Esophagus muscularis mucosa (tissue), 3 donors: ENCODE data around the gene LCOR.

Experiments
- POLR2A ChIP-seq: fragments of 450-650 bp; IDR thresholded peaks from one replicate; pipeline ENCODE4 v1.6.1; 2017; ENCODE audit warnings: antibody characterized with exemption, moderate library complexity, mild to moderate bottlenecking, low read depth
- POLR2AphosphoS5 ChIP-seq, 2 donors: sonication (generic); formaldehyde crosslinking; IDR thresholded peaks; one replicate each; pipeline ENCODE4 v1.6.1; 2017; ENCODE audit warnings: antibody characterized with exemption in 2 of 2
- TF ChIP-seq, protein P1 (sequence below), 3 experiments: fragments of 200-600 bp in 2 of 3; fragments of 450-650 bp in 1 of 3; sonication (generic) in 2 of 3; IDR thresholded peaks; one replicate each; pipeline ENCODE4 v1.5.1; 2017 to 2019; ENCODE audit warnings: antibody characterized with exemption in 3 of 3, mild to moderate bottlenecking in 2 of 3, moderate library complexity in 1 of 3

DNA sequence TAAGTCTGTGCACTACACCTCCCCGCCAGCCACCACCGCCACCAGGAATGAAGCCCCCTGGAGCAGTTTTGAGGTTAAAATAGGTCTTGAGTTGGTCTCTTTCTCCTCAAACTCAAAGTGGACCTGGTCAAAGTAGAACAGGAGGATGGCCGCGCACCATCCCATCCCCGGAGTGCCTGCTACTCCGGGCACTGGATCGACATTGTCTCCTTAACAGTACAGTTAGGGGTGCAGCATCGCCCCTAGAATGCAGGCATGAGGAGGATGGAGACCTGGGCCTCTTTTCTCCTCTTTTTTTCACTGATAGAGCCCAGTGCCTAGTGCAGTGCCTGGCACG is 208.1 kb downstream of the LCOR start:
- TF ChIP-seq POLR2A (no peak), POLR2AphosphoS5 (IDR thresholded peaks at IDR 0.05) (no peak)
- TF ChIP-seq, protein P1, sequence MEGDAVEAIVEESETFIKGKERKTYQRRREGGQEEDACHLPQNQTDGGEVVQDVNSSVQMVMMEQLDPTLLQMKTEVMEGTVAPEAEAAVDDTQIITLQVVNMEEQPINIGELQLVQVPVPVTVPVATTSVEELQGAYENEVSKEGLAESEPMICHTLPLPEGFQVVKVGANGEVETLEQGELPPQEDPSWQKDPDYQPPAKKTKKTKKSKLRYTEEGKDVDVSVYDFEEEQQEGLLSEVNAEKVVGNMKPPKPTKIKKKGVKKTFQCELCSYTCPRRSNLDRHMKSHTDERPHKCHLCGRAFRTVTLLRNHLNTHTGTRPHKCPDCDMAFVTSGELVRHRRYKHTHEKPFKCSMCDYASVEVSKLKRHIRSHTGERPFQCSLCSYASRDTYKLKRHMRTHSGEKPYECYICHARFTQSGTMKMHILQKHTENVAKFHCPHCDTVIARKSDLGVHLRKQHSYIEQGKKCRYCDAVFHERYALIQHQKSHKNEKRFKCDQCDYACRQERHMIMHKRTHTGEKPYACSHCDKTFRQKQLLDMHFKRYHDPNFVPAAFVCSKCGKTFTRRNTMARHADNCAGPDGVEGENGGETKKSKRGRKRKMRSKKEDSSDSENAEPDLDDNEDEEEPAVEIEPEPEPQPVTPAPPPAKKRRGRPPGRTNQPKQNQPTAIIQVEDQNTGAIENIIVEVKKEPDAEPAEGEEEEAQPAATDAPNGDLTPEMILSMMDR (IDR thresholded peaks at IDR 0.05), result no peak
